ENCODE results near the gene SPIB. TPM values are rescaled to one million over a fixed set of nuclear protein-coding genes. Genes with fewer than 3 reads are reported as not detected.

The SPIB gene
- total RNA-seq: not detected

DNA sequence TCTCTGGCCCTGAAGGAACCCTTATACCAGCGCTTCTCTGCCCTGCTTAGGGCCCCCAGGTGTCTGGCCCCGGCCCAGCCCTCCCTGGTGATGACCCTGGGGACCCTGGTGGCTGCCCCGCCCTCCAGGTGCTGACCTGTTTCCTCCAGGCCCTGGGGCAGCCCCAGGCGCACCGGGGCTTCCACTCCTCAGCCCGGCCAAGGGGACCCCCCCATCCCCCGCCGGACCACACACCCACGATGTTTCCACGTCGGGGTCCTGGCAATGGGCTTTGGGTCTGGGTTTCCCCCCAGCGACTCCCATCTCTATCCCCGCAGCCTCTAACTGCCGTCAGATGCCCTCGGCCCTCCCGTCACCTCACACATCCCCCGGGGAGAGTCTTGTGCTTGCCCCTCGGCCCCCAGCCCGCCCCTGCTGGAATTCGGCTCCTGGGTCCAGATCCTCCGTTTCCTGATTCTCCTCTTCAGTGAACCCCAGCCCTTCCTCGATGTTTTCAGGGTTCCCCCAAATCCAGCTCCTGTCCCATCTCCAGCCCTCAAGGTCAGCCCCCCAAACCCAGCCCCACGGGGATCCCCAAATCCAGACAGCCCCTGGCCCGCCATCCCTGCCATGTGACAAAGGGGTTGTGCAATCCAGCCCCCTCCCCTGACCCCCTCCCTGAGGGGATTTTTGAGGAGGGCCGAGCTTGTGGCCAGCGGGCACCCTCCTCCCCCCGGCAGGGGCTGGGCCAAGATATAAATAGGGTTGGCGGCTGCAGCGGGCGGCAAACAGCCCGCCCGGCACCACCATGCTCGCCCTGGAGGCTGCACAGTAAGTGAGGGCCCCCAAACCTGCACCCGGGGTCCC, at the start of gene SPIB:
Gene SPIB, plus strand, starts transcription at position 763 of the 846 bp plus-strand sequence. Its CDS starts 25 bp downstream, at position 788.
- TF ChIP-seq, protein P1, sequence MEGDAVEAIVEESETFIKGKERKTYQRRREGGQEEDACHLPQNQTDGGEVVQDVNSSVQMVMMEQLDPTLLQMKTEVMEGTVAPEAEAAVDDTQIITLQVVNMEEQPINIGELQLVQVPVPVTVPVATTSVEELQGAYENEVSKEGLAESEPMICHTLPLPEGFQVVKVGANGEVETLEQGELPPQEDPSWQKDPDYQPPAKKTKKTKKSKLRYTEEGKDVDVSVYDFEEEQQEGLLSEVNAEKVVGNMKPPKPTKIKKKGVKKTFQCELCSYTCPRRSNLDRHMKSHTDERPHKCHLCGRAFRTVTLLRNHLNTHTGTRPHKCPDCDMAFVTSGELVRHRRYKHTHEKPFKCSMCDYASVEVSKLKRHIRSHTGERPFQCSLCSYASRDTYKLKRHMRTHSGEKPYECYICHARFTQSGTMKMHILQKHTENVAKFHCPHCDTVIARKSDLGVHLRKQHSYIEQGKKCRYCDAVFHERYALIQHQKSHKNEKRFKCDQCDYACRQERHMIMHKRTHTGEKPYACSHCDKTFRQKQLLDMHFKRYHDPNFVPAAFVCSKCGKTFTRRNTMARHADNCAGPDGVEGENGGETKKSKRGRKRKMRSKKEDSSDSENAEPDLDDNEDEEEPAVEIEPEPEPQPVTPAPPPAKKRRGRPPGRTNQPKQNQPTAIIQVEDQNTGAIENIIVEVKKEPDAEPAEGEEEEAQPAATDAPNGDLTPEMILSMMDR (IDR thresholded peaks at IDR 0.05): no peak
- TF ChIP-seq POLR2AphosphoS5 (IDR thresholded peaks at IDR 0.05) (no peak), POLR2A (IDR thresholded peaks at IDR 0.05) (no peak)
- no peaks in the 10 kb centered on the region for H3K36me3 ChIP-seq
- no peaks in the 10 kb centered on the region for H3K4me1 ChIP-seq (replicated peaks)
- no peaks in the 10 kb centered on the region for H3K9me3 ChIP-seq
- peaks cover 3% of the 10 kb centered on the region for H3K27me3 ChIP-seq (replicated peaks; ENCODE audit: insufficient read depth)
- 28% methylated on average over 29 of the region's 34 CpGs for WGBS
- no peak within 1 kb of the TSS for H3K27ac ChIP-seq
- DNase-seq (ENCODE audit: low spot score): no peak
- intact Hi-C loops (cut with DNase I): no loop called here
- no peak within 1 kb of the TSS for H3K4me3 ChIP-seq

DNA sequence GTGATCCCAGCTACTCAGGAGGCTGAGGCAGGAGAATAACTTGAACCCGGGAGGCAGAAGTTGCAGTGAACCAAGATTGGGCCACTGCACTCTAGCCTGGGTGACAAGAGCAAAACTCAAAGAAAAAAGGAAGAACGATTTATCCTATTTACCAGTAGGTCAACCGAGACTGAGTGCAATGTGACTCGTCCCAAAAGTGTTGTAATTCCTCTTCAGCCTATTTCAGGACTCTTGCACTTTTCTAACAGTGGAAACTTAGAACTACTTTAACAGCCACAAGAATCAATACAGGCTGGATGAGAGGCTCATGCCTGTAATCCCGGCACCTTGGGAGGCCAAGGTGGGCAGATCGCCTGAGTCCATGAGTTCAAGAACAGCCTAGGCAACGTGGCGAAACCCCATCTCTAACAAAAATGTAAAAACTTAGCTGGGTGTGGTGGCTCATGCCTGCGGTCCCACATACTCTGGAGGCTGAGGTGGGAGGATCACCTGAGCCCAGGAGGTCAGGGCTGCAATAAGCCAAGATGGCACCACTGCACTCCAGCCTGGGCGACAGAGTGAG, 46.7 kb upstream of the SPIB start:
- intact Hi-C loops (cut with DNase I): loop anchor here (10.0 kb wide), 1 partner anchor 347 kb away; the partner anchor contains the start of genes VRK3 and ZNF473
- H3K9me3 ChIP-seq: no peaks in the 10 kb centered on the region
- H3K4me3 ChIP-seq: no peak overlapping the region
- TF ChIP-seq, protein P1 (IDR thresholded peaks at IDR 0.05): no peak
- no peak for TF ChIP-seq POLR2AphosphoS5 (IDR thresholded peaks at IDR 0.05)
- no peak for TF ChIP-seq POLR2A (IDR thresholded peaks at IDR 0.05)
- DNase-seq (ENCODE audit: low spot score): no peak
- WGBS: 83% methylated on average over 10 of the region's 10 CpGs
- H3K4me1 ChIP-seq (replicated peaks): no peaks in the 10 kb centered on the region
- H3K27ac ChIP-seq: no peak overlapping the region
- no peaks in the 10 kb centered on the region for H3K27me3 ChIP-seq (replicated peaks; ENCODE audit: insufficient read depth)
- H3K36me3 ChIP-seq: no peaks in the 10 kb centered on the region

DNA sequence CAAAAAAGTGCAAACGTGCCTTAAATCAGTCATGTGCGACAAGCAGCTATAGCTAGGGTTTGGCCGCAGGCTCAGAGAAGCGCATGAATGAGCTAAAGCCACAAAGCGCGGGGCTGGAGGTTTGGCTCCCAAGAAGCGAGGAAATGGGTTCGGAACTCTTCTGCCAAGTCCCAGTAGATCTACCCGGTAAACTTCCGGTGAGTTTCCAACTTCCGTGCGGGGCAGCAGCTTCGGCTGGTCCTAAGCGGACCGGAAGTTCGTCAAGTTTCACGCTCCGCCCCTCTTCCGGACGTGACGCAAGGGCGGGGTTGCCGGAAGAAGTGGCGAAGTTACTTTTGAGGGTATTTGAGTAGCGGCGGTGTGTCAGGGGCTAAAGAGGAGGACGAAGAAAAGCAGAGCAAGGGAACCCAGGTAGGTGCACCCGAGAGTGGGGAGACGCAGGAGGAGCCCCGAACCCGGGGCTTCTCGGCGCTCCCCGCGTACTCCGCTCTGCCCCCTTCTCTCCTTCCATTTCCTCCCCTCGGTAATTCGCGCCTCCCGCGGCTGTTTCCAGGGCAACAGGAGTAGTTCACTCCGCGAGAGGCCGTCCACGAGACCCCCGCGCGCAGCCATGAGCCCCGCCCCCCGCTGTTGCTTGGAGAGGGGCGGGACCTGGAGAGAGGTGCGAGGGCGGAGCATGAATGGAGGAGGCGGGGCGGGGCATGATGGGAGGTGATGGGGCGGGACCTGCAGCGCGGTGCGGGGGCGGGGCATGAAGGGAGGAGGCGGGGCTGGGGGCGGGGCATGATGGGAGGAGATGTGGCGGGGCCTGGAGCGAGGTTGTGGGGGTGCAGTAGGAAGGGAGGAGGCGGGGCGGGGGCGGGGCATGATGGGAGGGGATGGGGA, 42.3 kb upstream of the SPIB start, which contains the start of gene NR1H2:
Gene NR1H2, plus strand, starts transcription at position 292 of the 885 bp plus-strand sequence. CDS start 1,149 bp downstream, outside the sequence.
- intact Hi-C loops (cut with DNase I): loop anchor here (10.0 kb wide), 1 partner anchor 352 kb away; the partner anchor contains the start of genes VRK3 and ZNF473
- peak; percentile 97 for DNase-seq (ENCODE audit: low spot score)
- peak within 1 kb of the TSS; percentile 95 to 98 for H3K27ac ChIP-seq
- H3K27me3 ChIP-seq (replicated peaks; ENCODE audit: insufficient read depth): no peaks in the 10 kb centered on the region
- no peaks in the 10 kb centered on the region for H3K4me1 ChIP-seq (replicated peaks)
- no peaks in the 10 kb centered on the region for H3K9me3 ChIP-seq
- TF ChIP-seq, protein P1 (IDR thresholded peaks at IDR 0.05): peak in 1 of 4 experiments; percentile 16
- TF ChIP-seq POLR2A (IDR thresholded peaks at IDR 0.05) (peak; percentile 73), POLR2AphosphoS5 (IDR thresholded peaks at IDR 0.05) (peak; percentile 100)
- peaks cover 4 to 33% of the 10 kb centered on the region in 2 donors for H3K36me3 ChIP-seq
- WGBS: 1% methylated on average over 67 of the region's 67 CpGs
- peak within 1 kb of the TSS; percentile 61 to 88 for H3K4me3 ChIP-seq

DNA sequence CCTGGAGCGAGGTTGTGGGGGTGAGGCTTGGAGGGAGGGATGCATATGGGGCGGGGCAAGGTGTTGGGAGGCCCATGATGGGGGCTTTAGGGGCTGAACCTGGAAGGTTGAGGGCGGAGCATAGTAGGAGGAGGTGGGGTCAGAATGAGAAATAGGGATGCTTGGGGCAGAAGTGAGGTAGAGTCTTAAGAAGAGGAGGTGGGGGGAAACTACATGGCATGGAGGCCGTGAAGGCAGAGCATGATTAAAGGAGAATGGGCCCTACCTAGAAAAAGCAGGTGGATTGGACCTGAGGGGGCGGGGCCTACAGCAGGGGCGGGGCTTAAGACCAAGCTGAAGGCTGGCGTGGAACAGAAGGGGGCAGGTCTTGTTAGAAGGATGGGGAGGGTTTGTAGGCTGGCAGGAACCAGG, 41.7 kb upstream of the SPIB start:
- 42% methylated on average over 7 of the region's 7 CpGs for WGBS

More for the DNA sequence above, 41.7 kb upstream of the SPIB start:
- Histone ChIP-seq H3K36me3 (peaks cover 4 to 33% of the 10 kb centered on the region in 2 donors), H3K4me1 (replicated peaks) (no peaks in the 10 kb centered on the region), H3K9me3 (no peaks in the 10 kb centered on the region), H3K27ac (peak overlapping the region in 1 of 2 donors; percentile 98), H3K27me3 (replicated peaks; ENCODE audit: insufficient read depth) (no peaks in the 10 kb centered on the region), H3K4me3 (peak overlapping the region; percentile 61 to 88)
- DNase-seq (ENCODE audit: low spot score): no peak
- TF ChIP-seq POLR2AphosphoS5 (IDR thresholded peaks at IDR 0.05) (no peak), POLR2A (IDR thresholded peaks at IDR 0.05) (no peak)
- TF ChIP-seq, protein P1 (IDR thresholded peaks at IDR 0.05): no peak
- intact Hi-C loops (cut with DNase I): loop anchor here (10.0 kb wide), 1 partner anchor 352 kb away; the partner anchor contains the start of genes VRK3 and ZNF473
